Muscle layer of duodenum (tissue), 2 donors: ENCODE data around the gene PTPRQ.

Experiments used
- H3K27ac ChIP-seq: one replicate; pipeline ENCODE4 v1.7.0; 2013; ENCODE audit warnings: mild to moderate bottlenecking, low read length
- H3K27me3 ChIP-seq: one replicate; pipeline ENCODE4 v1.7.0; 2013; ENCODE audit warnings: low read depth, mild to moderate bottlenecking, control low read depth, low read length
- H3K36me3 ChIP-seq, 2 donors: one replicate each; pipeline ENCODE4 v1.7.0; 2013; ENCODE audit warnings: low read length in 2 of 2, control low read depth in 1 of 2, mild to moderate bottlenecking in 1 of 2; ENCODE audit not compliant: insufficient read depth in 2 of 2, control insufficient read depth in 1 of 2
- H3K4me1 ChIP-seq, 2 donors: one replicate each; pipeline ENCODE4 v1.7.0; 2013; ENCODE audit warnings: low read length in 2 of 2, mild to moderate bottlenecking in 2 of 2, control low read depth in 1 of 2, moderate library complexity in 1 of 2; ENCODE audit not compliant: insufficient read depth in 2 of 2, control insufficient read depth in 1 of 2
- H3K4me3 ChIP-seq, 2 donors: one replicate each; pipeline ENCODE4 v1.7.0; 2013; ENCODE audit warnings: low read length in 2 of 2, low read depth in 1 of 2, mild to moderate bottlenecking in 1 of 2
- H3K9me3 ChIP-seq, 2 donors: one replicate each; pipeline ENCODE4 v1.7.0; 2013; ENCODE audit warnings: low read length in 2 of 2, control low read depth in 1 of 2, mild to moderate bottlenecking in 1 of 2; ENCODE audit not compliant: control insufficient read depth in 1 of 2
- donor health status: healthy.

The PTPRQ gene

GRCh38 chr12:80707126-80707829 is 263.2 kb downstream of the PTPRQ start, which contains the start of gene MYF6:
Gene MYF6, plus strand, starts transcription at chr12:80707634. Its CDS starts 86 bp downstream, at chr12:80707720.
- H3K27ac ChIP-seq: no peak within 1 kb of the TSS

GRCh38 chr12:80707830-80708258 is 263.8 kb downstream of the PTPRQ start:
- Histone ChIP-seq H3K4me3 (peak overlapping the region in 1 of 2 donors; percentile 55), H3K4me1 (peaks cover 0 to 9% of the 10 kb centered on the region in 2 donors), H3K27me3 (peaks cover 6% of the 10 kb centered on the region), H3K36me3 (no peaks in the 10 kb centered on the region), H3K9me3 (no peaks in the 10 kb centered on the region), H3K27ac (no peak overlapping the region)

More at GRCh38 chr12:80707126-80707829, 263.2 kb downstream of the PTPRQ start, which contains the start of gene MYF6:
- H3K36me3 ChIP-seq: no peaks in the 10 kb centered on the region
- H3K9me3 ChIP-seq: no peaks in the 10 kb centered on the region
- peaks cover 6% of the 10 kb centered on the region for H3K27me3 ChIP-seq
- peak within 1 kb of the TSS; percentile 19 to 55 for H3K4me3 ChIP-seq
- peaks cover 0 to 9% of the 10 kb centered on the region in 2 donors for H3K4me1 ChIP-seq

GRCh38 chr12:80708259-80708974 is 264.4 kb downstream of the PTPRQ start:
- Histone ChIP-seq H3K27ac (no peak overlapping the region), H3K4me3 (peak overlapping the region; percentile 19 to 55), H3K27me3 (peaks cover 6% of the 10 kb centered on the region)

GRCh38 chr12:80708975-80709328 is 264.9 kb downstream of the PTPRQ start:
- H3K27ac ChIP-seq: no peak overlapping the region
- H3K27me3 ChIP-seq: peaks cover 6% of the 10 kb centered on the region
- H3K4me1 ChIP-seq: peaks cover 0 to 9% of the 10 kb centered on the region in 2 donors
- no peaks in the 10 kb centered on the region for H3K9me3 ChIP-seq
- H3K36me3 ChIP-seq: no peaks in the 10 kb centered on the region
- peak overlapping the region; percentile 19 to 55 for H3K4me3 ChIP-seq

More at GRCh38 chr12:80708259-80708974, 264.4 kb downstream of the PTPRQ start:
- Histone ChIP-seq H3K36me3 (no peaks in the 10 kb centered on the region), H3K4me1 (peaks cover 0 to 9% of the 10 kb centered on the region in 2 donors), H3K9me3 (no peaks in the 10 kb centered on the region)

- Histone ChIP-seq H3K9me3 (no peaks in the 10 kb centered on the region), H3K27me3 (peaks cover 14% of the 10 kb centered on the region), H3K27ac (no peak overlapping the region), H3K4me1 (peaks cover 0 to 9% of the 10 kb centered on the region in 2 donors), H3K36me3 (no peaks in the 10 kb centered on the region), H3K4me3 (no peak overlapping the region)
Measured at GRCh38 chr12:80709811-80710726, 266.0 kb downstream of the PTPRQ start.

- Histone ChIP-seq H3K4me1 (peaks cover 0 to 9% of the 10 kb centered on the region in 2 donors), H3K9me3 (no peaks in the 10 kb centered on the region), H3K4me3 (no peak overlapping the region), H3K27ac (no peak overlapping the region), H3K27me3 (peaks cover 22% of the 10 kb centered on the region), H3K36me3 (no peaks in the 10 kb centered on the region)
Measured at GRCh38 chr12:80710727-80711449, 266.9 kb downstream of the PTPRQ start.

GRCh38 chr12:80711866-80712265 is 267.8 kb downstream of the PTPRQ start:
- H3K4me1 ChIP-seq: peaks cover 0 to 9% of the 10 kb centered on the region in 2 donors
- no peak overlapping the region for H3K4me3 ChIP-seq
- peaks cover 32% of the 10 kb centered on the region for H3K27me3 ChIP-seq
- no peak overlapping the region for H3K27ac ChIP-seq
- H3K9me3 ChIP-seq: no peaks in the 10 kb centered on the region
- H3K36me3 ChIP-seq: no peaks in the 10 kb centered on the region

GRCh38 chr12:80712866-80713265 is 268.8 kb downstream of the PTPRQ start:
- Histone ChIP-seq H3K4me1 (peaks cover 0 to 9% of the 10 kb centered on the region in 2 donors), H3K9me3 (peaks cover 0 to 5% of the 10 kb centered on the region in 2 donors), H3K4me3 (no peak overlapping the region), H3K27ac (no peak overlapping the region), H3K36me3 (no peaks in the 10 kb centered on the region), H3K27me3 (peaks cover 35% of the 10 kb centered on the region)

GRCh38 chr12:80713419-80713818 is 269.4 kb downstream of the PTPRQ start:
- Histone ChIP-seq H3K27ac (no peak overlapping the region), H3K9me3 (peaks cover 0 to 5% of the 10 kb centered on the region in 2 donors), H3K4me3 (peak overlapping the region in 1 of 2 donors; percentile 21), H3K27me3 (peaks cover 34% of the 10 kb centered on the region), H3K36me3 (no peaks in the 10 kb centered on the region), H3K4me1 (peaks cover 0 to 4% of the 10 kb centered on the region in 2 donors)

- no peaks in the 10 kb centered on the region for H3K4me1 ChIP-seq
- H3K4me3 ChIP-seq: peak overlapping the region; percentile 8 to 21
- peaks cover 0 to 5% of the 10 kb centered on the region in 2 donors for H3K9me3 ChIP-seq
- H3K27me3 ChIP-seq: peaks cover 29% of the 10 kb centered on the region
- no peaks in the 10 kb centered on the region for H3K36me3 ChIP-seq
- no peak overlapping the region for H3K27ac ChIP-seq
Measured at GRCh38 chr12:80714055-80714454, 270.0 kb downstream of the PTPRQ start.
